Fibroblast of upper back skin (primary cell): Measurements from ENCODE around the gene IFNA16.
"Not testable (repeated sequence)": the region's sequence is repeated elsewhere in the genome, so short reads cannot be mapped to it uniquely, and the experiment has no call there.

Experiments
- DNase-seq: peaks from one replicate; pipeline ENCODE4 v3.0.0-alpha.2; 2013

The IFNA16 gene

DNA sequence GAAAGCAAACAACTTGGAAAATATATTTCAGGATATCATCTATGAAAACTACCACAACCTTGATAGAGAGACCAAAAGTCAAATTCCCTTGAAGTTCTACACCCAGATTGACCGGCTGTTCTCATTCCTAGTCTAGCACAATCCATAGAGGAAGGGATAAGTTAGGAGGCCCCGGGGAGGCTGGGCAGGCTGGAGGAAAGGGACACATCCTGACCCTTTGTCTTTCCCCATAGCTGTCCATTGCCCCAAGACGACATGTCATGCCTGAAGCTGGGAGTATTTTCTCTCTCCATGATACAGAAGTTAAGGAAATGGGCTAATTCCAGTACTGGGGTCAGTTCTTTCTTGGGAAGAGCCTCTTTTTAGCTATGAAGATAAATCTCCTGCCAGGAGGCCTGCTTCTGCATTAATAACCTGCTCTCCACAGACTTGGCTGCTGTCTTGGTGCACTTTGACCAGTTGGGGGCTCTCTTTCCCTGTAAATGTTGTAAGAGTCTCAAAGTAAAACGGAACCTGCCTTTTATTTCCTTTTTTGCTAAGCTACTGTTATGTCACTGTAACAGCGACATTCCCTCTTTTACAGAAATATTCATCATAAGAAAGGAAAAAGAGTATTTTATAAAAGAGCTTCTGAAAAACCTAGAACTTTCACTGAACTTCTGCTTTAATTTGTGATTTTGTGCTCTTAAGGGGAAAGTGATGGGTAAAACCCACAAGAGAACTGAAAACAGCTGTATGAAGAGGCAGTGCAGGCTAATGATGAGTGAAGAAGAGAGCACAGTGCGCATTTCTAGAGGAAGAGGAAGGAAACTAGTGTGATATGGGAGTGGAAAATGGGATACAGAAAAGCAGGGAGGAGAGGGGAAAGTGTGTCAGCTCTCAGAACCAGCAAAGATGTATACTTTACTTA, 22.0 kb downstream of the IFNA16 start:
- peak; percentile 14 for DNase-seq

DNA sequence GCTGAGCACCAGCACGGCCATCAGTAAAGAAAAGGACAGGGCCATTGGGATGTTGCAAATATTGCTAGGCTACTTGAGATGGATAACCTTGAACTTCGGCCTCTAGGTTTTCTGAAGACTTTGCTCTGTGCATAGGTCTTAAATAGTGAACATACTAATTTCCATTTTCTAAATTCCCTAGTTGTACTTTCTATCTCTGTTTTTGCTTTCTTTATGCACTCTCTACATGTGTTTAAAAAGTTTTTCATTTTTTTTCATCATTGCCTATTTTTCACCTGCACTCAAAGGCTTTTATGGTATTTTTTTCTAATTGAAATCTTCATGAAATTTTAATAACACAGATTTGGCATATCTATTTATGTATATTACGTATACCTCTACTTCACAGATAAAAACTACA, 29.6 kb downstream of the IFNA16 start, which contains the start of gene IFNA4:
Gene IFNA4 (minus strand): TSS at position 101 of the 400 bp plus-strand sequence. CDS start 56 bp downstream, at position 45.
- DNase-seq: not testable (repeated sequence)

DNA sequence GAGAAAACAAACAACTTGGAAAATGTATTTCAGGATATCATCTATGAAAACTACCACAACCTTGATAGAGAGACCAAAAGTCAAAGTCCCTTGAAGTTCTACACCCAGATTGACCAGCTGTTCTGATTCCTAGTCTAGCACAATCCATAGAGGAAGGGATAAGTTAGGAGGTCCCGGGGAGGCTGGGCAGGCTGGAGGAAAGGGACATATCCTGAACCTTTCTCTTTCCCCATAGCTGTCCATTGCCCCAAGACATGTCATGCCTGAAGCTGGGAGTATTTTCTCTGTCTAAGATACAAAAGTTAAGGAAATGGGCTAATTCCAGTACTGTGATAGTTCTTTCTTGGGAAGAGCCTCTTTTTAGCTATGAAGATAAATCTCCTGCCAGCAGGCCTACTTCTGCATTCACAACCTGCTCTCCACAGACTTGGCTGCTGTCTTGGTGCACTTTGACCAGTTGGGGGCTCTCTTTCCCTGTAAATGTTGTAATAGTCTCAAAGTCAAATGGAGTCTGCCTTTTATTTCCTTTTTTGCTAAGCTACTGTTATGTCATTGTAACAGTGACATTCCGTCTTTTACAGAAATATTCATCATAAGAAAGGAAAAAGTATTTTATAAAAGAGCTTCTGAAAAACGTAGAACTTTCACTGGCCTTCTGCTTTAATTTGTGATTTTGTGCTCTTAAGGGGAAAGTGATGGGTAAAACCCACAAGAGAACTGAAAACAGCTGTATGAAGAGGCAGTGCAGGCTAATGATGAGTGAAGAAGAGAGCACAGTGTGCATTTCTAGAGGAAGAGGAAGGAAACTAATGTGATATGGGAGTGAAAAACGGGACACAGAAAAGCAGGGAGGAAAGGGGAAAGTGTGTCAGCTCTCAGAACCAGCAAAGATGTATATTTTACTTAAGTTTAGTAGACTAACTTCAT, 34.0 kb downstream of the IFNA16 start:
- peak; percentile 3 for DNase-seq

DNA sequence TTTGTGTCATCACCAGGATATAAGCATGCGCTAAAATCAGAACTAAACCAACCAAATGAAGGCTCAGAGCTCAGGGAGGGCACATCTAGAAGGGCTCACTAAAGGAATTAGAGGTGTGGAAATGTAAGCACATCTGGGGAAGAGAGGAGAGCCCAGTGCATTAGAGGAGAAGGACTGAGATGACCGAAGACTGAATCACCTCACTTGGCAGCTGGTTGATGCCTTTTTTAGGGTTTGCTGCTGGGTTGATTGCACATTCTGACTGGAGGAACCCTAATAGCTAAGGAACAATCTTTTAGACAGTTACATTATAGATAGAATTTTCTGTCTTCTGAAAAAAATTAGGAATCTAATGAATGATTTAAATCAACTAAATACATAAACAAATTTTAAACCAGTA, 42.4 kb downstream of the IFNA16 start:
- no peak for DNase-seq

- DNase-seq: no peak
These were observed 45.0 kb downstream of the IFNA16 start for GRCh38 chr9:21172156-21172555.

DNA sequence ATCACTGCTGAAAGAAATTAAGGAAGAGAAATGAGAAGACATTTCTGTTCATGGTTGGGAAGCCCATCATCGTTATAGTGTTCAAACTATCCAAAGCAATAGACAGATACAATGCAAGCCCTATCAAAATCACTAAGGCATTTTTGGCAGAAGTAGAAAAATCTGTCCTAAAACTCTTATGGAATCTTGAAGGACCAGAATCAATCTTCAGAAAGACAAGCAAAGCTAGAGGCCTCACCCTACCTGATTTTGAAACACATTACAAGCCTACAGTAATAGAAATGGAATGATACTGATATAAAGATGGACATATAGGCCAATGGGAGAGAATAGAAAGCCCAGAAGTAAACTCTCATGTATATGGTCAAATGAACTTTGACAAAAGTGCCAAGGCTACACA, 45.8 kb downstream of the IFNA16 start:
- DNase-seq: no peak

GRCh38 chr9:21166560-21166959, 50.6 kb downstream of the IFNA16 start, which contains the start of gene IFNA21:
Gene IFNA21 (minus strand): TSS chr9:21166660. CDS start chr9:21166612, 48 bp downstream.
- DNase-seq: not testable (repeated sequence)
